Activated CD4-positive, alpha-beta memory T cell treated with anti-CD3 and anti-CD28 coated beads, Interleukin-2, amount 10 ng/mL, durations not matched to agents 7 days and 5 days (primary cell): ENCODE results near the gene DYDC1. TPM values are rescaled to one million over a fixed set of nuclear protein-coding genes. Genes with fewer than 3 reads are reported as not detected.

Source experiments
- CTCF ChIA-PET: fragments of 350-600 bp; sonication (Branson Sonifier 250); formaldehyde crosslinking; loops from one replicate; lab custom pipeline; 2021; ENCODE audit warnings: antibody characterized with exemption, inconsistent platforms; lab: Charles Lee
- POLR2A ChIA-PET: fragments of 350-600 bp; sonication (Branson Sonifier 250); formaldehyde crosslinking; loops from one replicate; lab custom pipeline; 2021; ENCODE audit warnings: antibody characterized with exemption; lab: Charles Lee
- DNase-seq: peaks from one replicate; pipeline ENCODE4 v3.0.0-alpha.2; 2020
- H3K27ac Mint-ChIP-seq: one replicate; pipeline ENCODE4 v1.8.0; 2021; ENCODE audit warnings: mild to moderate bottlenecking, mixed read lengths
- H3K27me3 Mint-ChIP-seq: one replicate; pipeline ENCODE4 v1.8.0; 2021; ENCODE audit warnings: mixed read lengths
- H3K36me3 Mint-ChIP-seq: one replicate; pipeline ENCODE4 v1.8.0; 2021; ENCODE audit warnings: low read depth, mixed read lengths
- H3K4me1 Mint-ChIP-seq: one replicate; pipeline ENCODE4 v1.8.0; 2021; ENCODE audit warnings: mixed read lengths
- H3K4me3 Mint-ChIP-seq: one replicate; pipeline ENCODE4 v1.8.0; 2021; ENCODE audit warnings: mild to moderate bottlenecking, mixed read lengths
- H3K9me3 Mint-ChIP-seq: one replicate; pipeline ENCODE4 v1.8.0; 2021; ENCODE audit warnings: mixed read lengths
- total RNA-seq, 2 experiments: library from RNA; stranded (reverse); gene quantifications; one replicate each; pipeline ENCODE4 v1.2.3, GENCODE V29; 2021

The DYDC1 gene
- total RNA-seq, 2 experiments from 2014 or later, result not detected

GRCh38 chr10:80290474-80291220 lies 65.9 kb downstream of the DYDC1 start:
- Mint-ChIP-seq H3K36me3 (no peaks in the 10 kb centered on the region), H3K9me3 (no peaks in the 10 kb centered on the region), H3K4me3 (no peak overlapping the region), H3K27me3 (peaks cover 32% of the 10 kb centered on the region), H3K27ac (no peak overlapping the region), H3K4me1 (no peaks in the 10 kb centered on the region)
- ChIA-PET POLR2A (no interaction called here), CTCF (no interaction called here)
- no peak for DNase-seq

- CTCF ChIA-PET, result no interaction called here
- Mint-ChIP-seq H3K27ac (no peak within 1 kb of the TSS), H3K36me3 (no peaks in the 10 kb centered on the region), H3K9me3 (no peaks in the 10 kb centered on the region), H3K4me3 (no peak within 1 kb of the TSS), H3K4me1 (no peaks in the 10 kb centered on the region), H3K27me3 (peaks cover 28% of the 10 kb centered on the region)
- POLR2A ChIA-PET, result no interaction called here
- DNase-seq, result no peak
Measured at GRCh38 chr10:80289451-80290287, 66.9 kb downstream of the DYDC1 start, which contains the start of gene MAT1A. TSS of gene MAT1A (minus strand) at chr10:80289658. CDS start at chr10:80289423, 235 bp downstream.

- no peaks in the 10 kb centered on the region for H3K36me3 Mint-ChIP-seq
- no peak for DNase-seq
- no peak overlapping the region for H3K27ac Mint-ChIP-seq
- CTCF ChIA-PET, result no interaction called here
- no peaks in the 10 kb centered on the region for H3K4me1 Mint-ChIP-seq
- no peak overlapping the region for H3K4me3 Mint-ChIP-seq
- POLR2A ChIA-PET, result no interaction called here
- peaks cover 28% of the 10 kb centered on the region for H3K27me3 Mint-ChIP-seq
- H3K9me3 Mint-ChIP-seq, result no peaks in the 10 kb centered on the region
Measured at GRCh38 chr10:80288849-80289248, 67.7 kb downstream of the DYDC1 start.

Other genes starting within 250 kb of the DYDC1 start
- not detected for gene PLAC9, start 224.0 kb downstream of the DYDC1 start, total RNA-seq
- gene ANXA11, start 151.2 kb downstream of the DYDC1 start, total RNA-seq, result 100 to 1,000 TPM; 271 to 273 TPM
- not detected for gene MAT1A, start 67.1 kb downstream of the DYDC1 start, total RNA-seq
- gene DYDC2, start within 50 bp of the DYDC1 start, total RNA-seq, result not detected
- gene PRXL2A, start 51.8 kb upstream of the DYDC1 start, total RNA-seq, result 1 to 10 TPM; 4.5 to 5.2 TPM
- gene TSPAN14, start 97.6 kb upstream of the DYDC1 start, total RNA-seq, result 100 to 1,000 TPM; 130 to 136 TPM
- gene SH2D4B, start 181.1 kb upstream of the DYDC1 start, total RNA-seq, result under 1 TPM; 0.13 to 0.15 TPM